Body of pancreas (tissue), 4 donors: ENCODE data around the gene MBTPS1. TPM values are rescaled to one million over a fixed set of nuclear protein-coding genes. Genes with fewer than 3 reads are reported as not detected.
A peak's percentile ranks its signal among the peaks of the same experiment; 100 is the strongest.
"Not testable (repeated sequence)": the region's sequence is repeated elsewhere in the genome, so short reads cannot be mapped to it uniquely, and the experiment has no call there.

Experiments
- ATAC-seq: fragments of 150-250 bp; one replicate; pipeline ENCODE4 v1.9.1; 2016
- DNase-seq, 4 donors: peaks; one replicate each; pipeline ENCODE4 v3.0.0-alpha.2; 2019
- H3K27ac ChIP-seq, 4 donors: fragments of 200-600 bp; sonication (generic); 1 replicate in 3 of 4; 2 replicates in 1 of 4; pipeline versions ENCODE4 v1.5.1 to v1.6.1; 2016 to 2019; ENCODE audit warnings: mild to moderate bottlenecking in 1 of 4, mixed read lengths in 1 of 4, moderate library complexity in 1 of 4
- H3K27me3 ChIP-seq, 2 donors: fragments of 200-600 bp; sonication (generic); one replicate each; pipeline ENCODE4 v1.6.0; 2016; ENCODE audit warnings: mild to moderate bottlenecking in 1 of 2
- H3K36me3 ChIP-seq, 2 donors: fragments of 200-600 bp; sonication (generic); replicated peaks in 1 of 2; 2 replicates each; pipeline ENCODE4 v1.5.1; 2016; ENCODE audit warnings: low read depth in 2 of 2; ENCODE audit not compliant: insufficient read depth in 1 of 2
- H3K4me1 ChIP-seq: fragments of 200-600 bp; sonication (generic); one replicate; pipeline ENCODE4 v1.6.0; 2016
- H3K4me3 ChIP-seq, 2 donors: fragments of 200-600 bp; sonication (generic); 1 replicate in 1 of 2; 2 replicates in 1 of 2; pipeline ENCODE4 v1.5.1; 2016 to 2019
- H3K9me3 ChIP-seq, 3 donors: fragments of 200-600 bp; sonication (generic); 1 replicate in 2 of 3; 2 replicates in 1 of 3; pipeline ENCODE4 v1.5.1; 2016
- CTCF ChIP-seq, 7 experiments: fragments of 450-650 bp in 4 of 7; fragments of 200-600 bp in 3 of 7; sonication (generic) in 3 of 7; IDR thresholded peaks; one replicate each; pipeline ENCODE4 v1.5.1; 2016 to 2019; ENCODE audit warnings: antibody characterized with exemption in 7 of 7
- POLR2A ChIP-seq, 3 donors: fragments of 450-650 bp; IDR thresholded peaks; one replicate each; pipeline ENCODE4 v1.6.1; 2016; ENCODE audit warnings: antibody characterized with exemption in 3 of 3, mild to moderate bottlenecking in 2 of 3
- WGBS, 2 donors: methylation state at CpG; one replicate each; pipeline ENCODE4 v1.1.5; 2017; 5-methylcytosine and 5-hydroxymethylcytosine counted together
- intact Hi-C: fragments of 100-400 bp; cut with DNase I; formaldehyde crosslinking; loops from one replicate; pipeline ENCODE4 v1.15.1; 2023
- total RNA-seq, 2 donors: library from RNA; depleted of rRNA; stranded (reverse); fragments of >200 nt; gene quantifications; one replicate each; pipeline ENCODE4 v1.1.0, GENCODE V29; 2016

The MBTPS1 gene
- total RNA-seq, 2 donors from 2014 or later: 58.9 to 75.5 TPM

DNA sequence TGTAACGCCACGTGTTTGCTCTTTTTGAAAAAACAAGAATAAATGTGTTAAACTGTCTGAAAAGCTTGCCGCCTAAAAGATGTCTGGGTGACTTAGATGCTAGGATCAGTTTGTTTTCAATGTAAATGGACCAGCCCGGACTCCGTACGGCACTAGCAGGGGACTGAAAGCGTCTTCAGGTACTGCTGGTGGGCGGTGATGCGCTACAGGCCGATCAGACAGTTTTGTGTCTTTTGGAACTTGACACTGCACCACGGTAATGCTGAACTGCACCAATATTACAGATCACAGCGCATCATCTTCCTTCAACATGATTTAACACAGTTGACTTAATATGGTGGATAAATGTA is 727 bp upstream of the MBTPS1 start:
- H3K27me3 ChIP-seq: no peaks in the 10 kb centered on the region
- H3K9me3 ChIP-seq: no peaks in the 10 kb centered on the region
- no peak for TF ChIP-seq POLR2A (IDR thresholded peaks at IDR 0.05)
- TF ChIP-seq CTCF (IDR thresholded peaks at IDR 0.05): no peak
- no peak for ATAC-seq
- intact Hi-C loops: no loop called here
- H3K4me1 ChIP-seq: peaks cover 24% of the 10 kb centered on the region
- DNase-seq: peak in 1 of 4 donors; percentile 21
- H3K27ac ChIP-seq: peak overlapping the region; percentile 80 to 94 (median 93)
- H3K4me3 ChIP-seq: peak overlapping the region; percentile 89 to 92
- WGBS, 2 donors: 7% methylated on average over 12 of the region's 12 CpGs
- no peaks in the 10 kb centered on the region for H3K36me3 ChIP-seq

- TF ChIP-seq POLR2A (IDR thresholded peaks at IDR 0.05): no peak
- TF ChIP-seq CTCF (IDR thresholded peaks at IDR 0.05): peak in 3 of 7 experiments; percentile 22 to 63 (median 60)
- Histone ChIP-seq H3K27ac (peak overlapping the region; percentile 80 to 94 (median 93)), H3K4me3 (peak overlapping the region; percentile 89 to 92), H3K9me3 (no peaks in the 10 kb centered on the region), H3K27me3 (no peaks in the 10 kb centered on the region), H3K4me1 (peaks cover 24% of the 10 kb centered on the region), H3K36me3 (no peaks in the 10 kb centered on the region)
- intact Hi-C loops: no loop called here
- DNase-seq (peak; percentile 64 to 75 (median 69)), ATAC-seq (peak; percentile 62)
- 1 to 2% methylated on average over 16 to 54 of the region's 57 CpGs for WGBS, 2 donors
Observed at GRCh38 chr16:84115919-84116719, 623 bp downstream of the MBTPS1 start.

- intact Hi-C loops, H3K27ac ChIP-seq, H3K9me3 ChIP-seq, H3K4me3 ChIP-seq, H3K27me3 ChIP-seq, H3K36me3 ChIP-seq, DNase-seq, ATAC-seq: not testable (repeated sequence)
- peaks cover 25% of the 10 kb centered on the region for H3K4me1 ChIP-seq
- 93 to 94% methylated on average over 3 of the region's 3 CpGs for WGBS, 2 donors
Observed at GRCh38 chr16:84111949-84112348, 4.8 kb downstream of the MBTPS1 start.

DNA sequence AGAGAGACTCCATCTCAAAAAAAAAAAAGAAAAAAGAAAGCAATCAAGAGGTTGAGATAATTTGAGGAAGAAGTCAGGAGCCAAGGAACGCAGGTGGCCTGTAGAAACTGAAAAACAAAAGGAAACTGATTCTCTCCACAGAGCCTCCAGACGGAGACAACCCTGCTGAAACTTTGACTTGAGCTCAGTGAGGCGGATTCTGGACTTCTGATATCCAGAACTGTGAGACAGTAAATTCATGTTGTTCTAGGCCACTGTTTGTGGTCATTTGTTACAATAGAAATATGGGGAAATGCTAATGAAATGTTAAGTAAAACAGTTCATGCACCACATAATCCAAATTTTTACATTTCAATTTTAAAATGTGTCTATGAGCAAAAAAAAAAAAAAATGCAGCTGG is 5.2 kb downstream of the MBTPS1 start:
- 68 to 78% methylated on average over 3 of the region's 3 CpGs for WGBS, 2 donors
- Histone ChIP-seq H3K27me3 (no peaks in the 10 kb centered on the region), H3K4me1 (peaks cover 25% of the 10 kb centered on the region), H3K4me3 (no peak overlapping the region), H3K9me3 (no peaks in the 10 kb centered on the region), H3K36me3 (peaks cover 0 to 2% of the 10 kb centered on the region in 2 donors), H3K27ac (no peak overlapping the region)
- ATAC-seq: no peak
- DNase-seq: no peak
- intact Hi-C loops: no loop called here
- TF ChIP-seq CTCF (IDR thresholded peaks at IDR 0.05): no peak
- no peak for TF ChIP-seq POLR2A (IDR thresholded peaks at IDR 0.05)

DNA sequence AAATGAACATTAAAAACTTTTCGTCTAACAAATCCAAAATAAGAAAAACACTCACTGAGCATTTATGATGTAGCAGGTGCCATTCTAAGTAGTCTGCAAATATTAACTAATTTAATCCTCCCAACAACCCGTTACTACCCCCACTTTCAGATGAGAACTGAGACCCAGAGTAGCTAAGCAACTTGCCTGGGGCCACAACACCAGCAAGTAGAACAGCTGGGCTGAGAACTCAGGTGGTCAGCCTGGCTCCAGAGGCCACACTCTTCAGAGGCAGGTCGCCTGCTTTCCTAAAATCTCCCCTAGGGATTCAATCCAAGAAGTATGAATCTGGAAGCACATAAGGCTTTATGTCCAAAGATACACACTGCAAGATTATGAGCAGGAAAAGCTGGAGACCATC is 6.2 kb downstream of the MBTPS1 start:
- ATAC-seq (no peak), DNase-seq (no peak)
- Histone ChIP-seq H3K4me1 (peaks cover 19% of the 10 kb centered on the region), H3K27me3 (no peaks in the 10 kb centered on the region), H3K9me3 (no peaks in the 10 kb centered on the region), H3K4me3 (no peak overlapping the region), H3K27ac (no peak overlapping the region), H3K36me3 (peaks cover 0 to 2% of the 10 kb centered on the region in 2 donors)
- TF ChIP-seq POLR2A (IDR thresholded peaks at IDR 0.05) (no peak), CTCF (IDR thresholded peaks at IDR 0.05) (no peak)
- 78 to 79% methylated on average over 3 of the region's 3 CpGs for WGBS, 2 donors
- intact Hi-C loops: no loop called here
